T-helper 1 cell treated with Interleukin-12 subunit alpha and Interleukin-12 subunit beta and Interleukin-4 antibody, amounts not matched to agents 30 ng/mL and 1 ng/mL, for 36 hours (primary cell): Measurements from ENCODE around the gene MARK2. TPM values are rescaled to one million over a fixed set of nuclear protein-coding genes. Genes with fewer than 3 reads are reported as not detected.

Source experiments
- total RNA-seq: library from RNA; stranded (reverse); gene quantifications from 2 replicates; pipeline ENCODE4 v1.2.3, GENCODE V29; 2022

Gene MARK2
- total RNA-seq, 1 donor from 2014 or later: 65.9 TPM

Other genes with a start within 250 kb of the MARK2 start
- 2.9 and 3.0 TPM in 2 replicates for gene PLAAT3, start 224.7 kb upstream of the MARK2 start, total RNA-seq
- 31.1 and 33.0 TPM in 2 replicates for gene ATL3, start 167.7 kb upstream of the MARK2 start, total RNA-seq
- gene RTN3, start 157.6 kb upstream of the MARK2 start, total RNA-seq: 61.0 and 63.9 TPM in 2 replicates
- 2.2 TPM in 2 replicates for gene ZFTA, start 70.3 kb upstream of the MARK2 start, total RNA-seq
- 40.2 and 40.9 TPM in 2 replicates for gene SPINDOC, start 25.7 kb upstream of the MARK2 start, total RNA-seq
- gene RCOR2, start 78.1 kb downstream of the MARK2 start, total RNA-seq: 0.17 TPM in 1 of 2 replicates, not detected in the other
- 32.2 and 34.7 TPM in 2 replicates for gene NAA40, start 99.9 kb downstream of the MARK2 start, total RNA-seq
- gene COX8A, start 135.5 kb downstream of the MARK2 start, total RNA-seq: 350 and 373 TPM in 2 replicates
- 107 and 108 TPM in 2 replicates for gene OTUB1, start 147.3 kb downstream of the MARK2 start, total RNA-seq
- gene FLRT1, start 196.8 kb downstream of the MARK2 start, total RNA-seq: not detected in 2 replicates